HUES48 (cell line): ENCODE data around the gene GNG4.
"Not testable (repeated sequence)": the region's sequence is repeated elsewhere in the genome, so short reads cannot be mapped to it uniquely, and the experiment has no call there.

Source experiments
- H3K27ac ChIP-seq: one replicate; pipeline ENCODE4 v1.7.0; 2013; ENCODE audit warnings: low read depth, low read length, inconsistent platforms
- H3K27me3 ChIP-seq: 2 replicates; pipeline ENCODE4 v1.6.1; 2013; ENCODE audit warnings: mild to moderate bottlenecking, low read length; ENCODE audit not compliant: control insufficient read depth, insufficient read depth
- H3K36me3 ChIP-seq: 2 replicates; pipeline ENCODE4 v1.6.1; 2013; ENCODE audit warnings: low read length; ENCODE audit not compliant: control insufficient read depth, insufficient read depth
- H3K4me1 ChIP-seq: 2 replicates; pipeline ENCODE4 v1.6.1; 2013; ENCODE audit warnings: mild to moderate bottlenecking, low read length; ENCODE audit not compliant: control insufficient read depth, insufficient read depth
- H3K4me3 ChIP-seq: 2 replicates; pipeline ENCODE4 v1.5.1; 2013; ENCODE audit warnings: mild to moderate bottlenecking, low read depth, low read length
- H3K9ac ChIP-seq: 2 replicates; pipeline ENCODE4 v1.6.1; 2013; ENCODE audit warnings: mild to moderate bottlenecking, low read depth, low read length, moderate library complexity
- H3K9me3 ChIP-seq: 2 replicates; pipeline ENCODE4 v1.6.1; 2013; ENCODE audit warnings: low read length; ENCODE audit not compliant: control insufficient read depth, insufficient read depth

GNG4 gene

GRCh38 chr1:235582130-235582529 lies 67.5 kb downstream of the GNG4 start:
- no peaks in the 10 kb centered on the region for H3K9me3 ChIP-seq
- peaks cover 17% of the 10 kb centered on the region for H3K36me3 ChIP-seq
- no peak overlapping the region for H3K9ac ChIP-seq
- H3K4me1 ChIP-seq = no peaks in the 10 kb centered on the region
- no peaks in the 10 kb centered on the region for H3K27me3 ChIP-seq
- no peak overlapping the region for H3K4me3 ChIP-seq
- H3K27ac ChIP-seq = no peak overlapping the region

- Histone ChIP-seq H3K9me3 (no peaks in the 10 kb centered on the region), H3K9ac (no peak overlapping the region), H3K4me3 (no peak overlapping the region), H3K4me1 (no peaks in the 10 kb centered on the region), H3K36me3 (peaks cover 17% of the 10 kb centered on the region), H3K27me3 (no peaks in the 10 kb centered on the region), H3K27ac (no peak overlapping the region)
Measured at GRCh38 chr1:235579891-235580290, 69.7 kb downstream of the GNG4 start.

- Histone ChIP-seq H3K27me3 (no peaks in the 10 kb centered on the region), H3K4me1 (no peaks in the 10 kb centered on the region), H3K36me3 (peaks cover 6% of the 10 kb centered on the region; the same call in 1 of the 2 replicates), H3K27ac (no peak overlapping the region), H3K9me3 (no peaks in the 10 kb centered on the region), H3K4me3 (no peak overlapping the region), H3K9ac (no peak overlapping the region)
Measured at GRCh38 chr1:235575597-235575996, 74.0 kb downstream of the GNG4 start.

- Histone ChIP-seq H3K27me3 (no peaks in the 10 kb centered on the region), H3K4me3 (no peak overlapping the region), H3K4me1 (no peaks in the 10 kb centered on the region), H3K36me3 (no peaks in the 10 kb centered on the region; the same call in 1 of the 2 replicates), H3K9me3 (no peaks in the 10 kb centered on the region), H3K27ac (no peak overlapping the region), H3K9ac (no peak overlapping the region)
Measured at GRCh38 chr1:235573880-235574279, 75.7 kb downstream of the GNG4 start.

GRCh38 chr1:235572971-235573370 lies 76.6 kb downstream of the GNG4 start:
- H3K9ac ChIP-seq, H3K36me3 ChIP-seq, H3K4me1 ChIP-seq, H3K4me3 ChIP-seq, H3K27me3 ChIP-seq, H3K27ac ChIP-seq, H3K9me3 ChIP-seq: not testable (repeated sequence)

GRCh38 chr1:235571482-235571881 lies 78.1 kb downstream of the GNG4 start:
- H3K9ac ChIP-seq = no peak overlapping the region
- no peaks in the 10 kb centered on the region for H3K9me3 ChIP-seq
- no peak overlapping the region for H3K4me3 ChIP-seq
- H3K4me1 ChIP-seq = no peaks in the 10 kb centered on the region
- no peaks in the 10 kb centered on the region for H3K27me3 ChIP-seq
- H3K27ac ChIP-seq = no peak overlapping the region
- no peaks in the 10 kb centered on the region; the same call in 1 of the 2 replicates for H3K36me3 ChIP-seq

GRCh38 chr1:235567812-235568503 lies 81.6 kb downstream of the GNG4 start:
- H3K27me3 ChIP-seq = no peaks in the 10 kb centered on the region
- no peaks in the 10 kb centered on the region for H3K4me1 ChIP-seq
- no peak overlapping the region for H3K27ac ChIP-seq
- H3K36me3 ChIP-seq = no peaks in the 10 kb centered on the region; the same call in 1 of the 2 replicates
- H3K4me3 ChIP-seq = no peak overlapping the region
- H3K9ac ChIP-seq = no peak overlapping the region
- no peaks in the 10 kb centered on the region for H3K9me3 ChIP-seq

- Histone ChIP-seq H3K27ac (no peak overlapping the region), H3K27me3 (no peaks in the 10 kb centered on the region), H3K4me3 (no peak overlapping the region), H3K9me3 (no peaks in the 10 kb centered on the region), H3K36me3 (no peaks in the 10 kb centered on the region; the same call in 1 of the 2 replicates), H3K9ac (no peak overlapping the region), H3K4me1 (no peaks in the 10 kb centered on the region)
Measured at GRCh38 chr1:235566084-235566483, 83.5 kb downstream of the GNG4 start.

- H3K36me3 ChIP-seq = no peaks in the 10 kb centered on the region
- no peak overlapping the region for H3K9ac ChIP-seq
- H3K27ac ChIP-seq = no peak overlapping the region
- no peaks in the 10 kb centered on the region for H3K4me1 ChIP-seq
- no peaks in the 10 kb centered on the region for H3K9me3 ChIP-seq
- no peaks in the 10 kb centered on the region for H3K27me3 ChIP-seq
- no peak overlapping the region for H3K4me3 ChIP-seq
Measured at GRCh38 chr1:235563513-235564061, 86.0 kb downstream of the GNG4 start.

- no peaks in the 10 kb centered on the region for H3K4me1 ChIP-seq
- H3K27ac ChIP-seq = no peak overlapping the region
- H3K4me3 ChIP-seq = no peak overlapping the region
- no peaks in the 10 kb centered on the region for H3K36me3 ChIP-seq
- H3K27me3 ChIP-seq = no peaks in the 10 kb centered on the region
- H3K9me3 ChIP-seq = no peaks in the 10 kb centered on the region
- no peak overlapping the region for H3K9ac ChIP-seq
Measured at GRCh38 chr1:235562589-235562988, 87.0 kb downstream of the GNG4 start.

- Histone ChIP-seq H3K27ac (no peak overlapping the region), H3K9ac (no peak overlapping the region), H3K4me3 (no peak overlapping the region), H3K9me3 (no peaks in the 10 kb centered on the region), H3K36me3 (no peaks in the 10 kb centered on the region), H3K27me3 (no peaks in the 10 kb centered on the region), H3K4me1 (no peaks in the 10 kb centered on the region)
Measured at GRCh38 chr1:235558621-235559169, 90.9 kb downstream of the GNG4 start.
